ENCODE data around the gene PANK4. TPM values are rescaled to one million over a fixed set of nuclear protein-coding genes. Genes with fewer than 3 reads are reported as not detected.

The PANK4 gene
- total and polyA plus RNA-seq, 10 of the 15 experiments (the other 5 are each of a cell fraction or from before 2014, with no cell fraction given) = 0.35 to 38.0 (median 18.6) TPM

- H3K4me2 ChIP-seq (ENCODE audit: control insufficient read depth, insufficient read depth) = peak overlapping the region; percentile 44; the same call in 1 of the 2 replicates
- BruUV-seq (replicated peaks) = no TSS peak
- ChIA-PET CTCF (interaction anchor here (0.6 to 1.6 kb wide), 3 partner anchors 12 to 116 kb away, joined by 3 read pairs; no protein-coding TSS in a partner anchor), RAD21 (ENCODE audit: unreplicated experiment) (no interaction called here), POLR2A (interaction anchor here (1.2 to 1.6 kb wide), 2 partner anchors 14 to 15 kb away, joined by 3 to 4 read pairs; no protein-coding TSS in a partner anchor), SMC1A (ENCODE audit: uncharacterized antibody, unreplicated experiment) (no interaction called here)
- H2AFZ ChIP-seq (ENCODE audit: control insufficient read depth, low read depth, low read length) = no peak overlapping the region
- no peak overlapping the region for H3K4me3 ChIP-seq
- no peak for DNase-seq (ENCODE audit: low read depth, low spot score)
- H3K36me3 ChIP-seq (ENCODE audit: control insufficient read depth in 2 of 2, insufficient read depth in 2 of 2, low read length in 1 of 2) = no peaks in the 10 kb centered on the region
- peaks cover 14% of the 10 kb centered on the region for H3K4me1 ChIP-seq (ENCODE audit: control insufficient read depth, insufficient read depth, low read length)
- WGBS (ENCODE audit: insufficient coverage, insufficient replicate concordance, low lambda C conversion rate, missing lambda C conversion rate) = 18% methylated on average over 26 of the region's 30 CpGs
- in situ Hi-C loops (cut with MboI) = no loop called here
- H3K27ac ChIP-seq (ENCODE audit: control insufficient read depth, insufficient read depth) = no peak overlapping the region
- intact Hi-C loops (cut with micrococcal nuclease; ENCODE audit: unreplicated experiment) = no loop called here
- peaks cover 6 to 19% of the 10 kb centered on the region in 2 experiments for H3K27me3 ChIP-seq (replicated peaks in 1 of 2; ENCODE audit: control insufficient read depth in 2 of 2, insufficient read depth in 2 of 2, low read length in 1 of 2)
- ATAC-seq = no peak
- no peak for FAIRE-seq
- no peaks in the 10 kb centered on the region for H4K20me1 ChIP-seq (ENCODE audit: control insufficient read depth, insufficient read depth)
- H3K9ac ChIP-seq (ENCODE audit: control insufficient read depth, insufficient read depth, low read length) = no peak overlapping the region
- H3K9me3 ChIP-seq (replicated peaks; ENCODE audit: control insufficient read depth, insufficient read depth, low read length) = no peaks in the 10 kb centered on the region
- H3K79me2 ChIP-seq (ENCODE audit: control insufficient read depth, insufficient read depth, low read length) = peaks cover 3% of the 10 kb centered on the region
- TF ChIP-seq GATAD2B (conservative IDR thresholded peaks at IDR 0.05; ENCODE audit: low read depth) = no peak
- no peak for TF ChIP-seq PBX3 (IDR thresholded peaks at IDR 0.05; ENCODE audit: insufficient replicate concordance, low read depth, low read length)
- TF ChIP-seq NFYB (IDR thresholded peaks at IDR 0.05; ENCODE audit: insufficient read depth, low read depth, low read length) = no peak
- no peak for TF ChIP-seq SUZ12 (IDR thresholded peaks at IDR 0.05; ENCODE audit: unreplicated experiment)
- TF ChIP-seq SPI1 (IDR thresholded peaks at IDR 0.05; ENCODE audit: borderline replicate concordance, insufficient read depth, low read depth, low read length) = no peak
- no peak for TF ChIP-seq E2F8 (IDR thresholded peaks at IDR 0.05; ENCODE audit: low read depth, partially characterized antibody)
- no peak for TF ChIP-seq MEF2B (IDR thresholded peaks at IDR 0.05; ENCODE audit: partially characterized antibody, poor library complexity, severe bottlenecking)
- no peak for TF ChIP-seq SMC3 (IDR thresholded peaks at IDR 0.05; ENCODE audit: borderline replicate concordance, low read length)
- no peak for TF ChIP-seq ZZZ3 (IDR thresholded peaks at IDR 0.05; ENCODE audit: control insufficient read depth, insufficient read length, low read depth)
- TF ChIP-seq JUNB (IDR thresholded peaks at IDR 0.05) = no peak
- no peak for TF ChIP-seq CHD2 (IDR thresholded peaks at IDR 0.05; ENCODE audit: borderline replicate concordance, low read depth, low read length)
- TF ChIP-seq MLLT1 (IDR thresholded peaks at IDR 0.05) = no peak
- TF ChIP-seq NRF1 (conservative IDR thresholded peaks at IDR 0.05; ENCODE audit: low read depth, low read length) = no peak
Measured at GRCh38 chr1:2530513-2531361, 4.3 kb upstream of the PANK4 start.

Data from GM12878 (cell line).